Adrenal gland (tissue), 12 donors: ENCODE data around the gene FSIP2. TPM values are rescaled to one million over a fixed set of nuclear protein-coding genes. Genes with fewer than 3 reads are reported as not detected.
"Not testable (repeated sequence)": the region's sequence is repeated elsewhere in the genome, so short reads cannot be mapped to it uniquely, and the experiment has no call there.

ENCODE experiments used
- DNase-seq, 7 donors: peaks; one replicate each; pipeline ENCODE4 v3.0.0-alpha.2; 2019 to 2020
- H3K27ac ChIP-seq, 5 donors: fragments of 200-600 bp; sonication (generic) in 4 of 5; 1 replicate in 3 of 5; 2 replicates in 2 of 5; pipeline versions ENCODE4 v1.5.1 to v1.8.0; 2016 to 2020; ENCODE audit warnings: mild to moderate bottlenecking in 1 of 5
- H3K27me3 ChIP-seq: fragments of 200-600 bp; 2 replicates; pipeline ENCODE4 v1.8.0; 2021
- H3K36me3 ChIP-seq, 2 donors: fragments of 200-600 bp; replicated peaks in 1 of 2; 1 replicate in 1 of 2; 2 replicates in 1 of 2; pipeline versions ENCODE4 v1.5.1 to v1.8.0; 2018 to 2022
- H3K4me1 ChIP-seq, 2 donors: fragments of 200-600 bp; replicated peaks in 1 of 2; 1 replicate in 1 of 2; 2 replicates in 1 of 2; pipeline versions ENCODE4 v1.5.1 to v1.8.0; 2018 to 2021
- H3K4me3 ChIP-seq, 4 donors: fragments of 200-600 bp; sonication (generic) in 3 of 4; one replicate each; pipeline ENCODE4 v1.5.1; 2016 to 2018
- H3K9me3 ChIP-seq, 3 donors: fragments of 200-600 bp; sonication (generic) in 1 of 3; replicated peaks in 1 of 3; 1 replicate in 2 of 3; 2 replicates in 1 of 3; pipeline versions ENCODE4 v1.5.1 to v1.8.0; 2016 to 2021
- POLR2A ChIP-seq, 2 donors: fragments of 450-650 bp; IDR thresholded peaks; one replicate each; pipeline ENCODE4 v1.6.1; 2017; ENCODE audit warnings: antibody characterized with exemption in 2 of 2, mild to moderate bottlenecking in 2 of 2, moderate library complexity in 1 of 2
- WGBS, 4 donors: extraction: QIAGEN DNeasy Blood & Tissue Kit in 2 of 4; methylation state at CpG; one replicate each; pipeline versions ENCODE4 v1.1.5 to v1.1.7; 2013 to 2017; 5-methylcytosine and 5-hydroxymethylcytosine counted together
- intact Hi-C, 2 donors: fragments of 100-400 bp; cut with DNase I; formaldehyde crosslinking; loops; one replicate each; pipeline versions ENCODE4 v1.14.1 to v1.15.0; 2022 to 2023
- polyA plus RNA-seq, 3 donors: library from polyadenylated mRNA; stranded (reverse); fragments of 200-250 nt in 2 of 3; fragments of 350-450 nt in 1 of 3; fragmentation: Illumina TruSeq in 1 of 3; extraction: RNeasy Lipid Tissue Mini Kit (QIAGEN cat#74804) in 1 of 3; gene quantifications; one replicate each; pipeline ENCODE4 v1.2.3, GENCODE V29; 2013 to 2014
- total RNA-seq, 9 donors: library from RNA; depleted of rRNA in 4 of 9; stranded (reverse); fragments of >200 nt in 4 of 9; fragments of 120-200 nt in 1 of 9; fragmentation: NEBNext Ultra II Directional in 1 of 9; extraction: Animal tissue kit (Norgen Biotek cat#: 25700) in 1 of 9; gene quantifications; one replicate each; pipeline versions ENCODE4 v1.1.0 to v1.2.4, GENCODE V29; 2013 to 2023
- TF ChIP-seq, protein P1 (sequence below), 6 experiments: fragments of 450-650 bp in 4 of 6; fragments of 200-600 bp in 2 of 6; sonication (generic) in 1 of 6; IDR thresholded peaks; 1 replicate in 5 of 6; 2 replicates in 1 of 6; pipeline versions ENCODE4 v1.5.1 to v1.8.0; 2016 to 2021; ENCODE audit warnings: antibody characterized with exemption in 6 of 6, mild to moderate bottlenecking in 2 of 6, moderate library complexity in 1 of 6
- donor health status: healthy with polysubstance abuse.
- donor health status: Bipolar disorder and iron deficiency.
- donor health status: DM: yes; HTN: yes; CAD: no.
- donor health status: DM: no; HTN: no; CAD: no.
- donor health status: DM: no; HTN: no; CAD: no.
- donor health status: DM: yes; HTN: yes; CAD: no.

FSIP2 gene
- total and polyA plus RNA-seq, 12 donors: 0.06 to 3.0 (median 0.73) TPM

DNA sequence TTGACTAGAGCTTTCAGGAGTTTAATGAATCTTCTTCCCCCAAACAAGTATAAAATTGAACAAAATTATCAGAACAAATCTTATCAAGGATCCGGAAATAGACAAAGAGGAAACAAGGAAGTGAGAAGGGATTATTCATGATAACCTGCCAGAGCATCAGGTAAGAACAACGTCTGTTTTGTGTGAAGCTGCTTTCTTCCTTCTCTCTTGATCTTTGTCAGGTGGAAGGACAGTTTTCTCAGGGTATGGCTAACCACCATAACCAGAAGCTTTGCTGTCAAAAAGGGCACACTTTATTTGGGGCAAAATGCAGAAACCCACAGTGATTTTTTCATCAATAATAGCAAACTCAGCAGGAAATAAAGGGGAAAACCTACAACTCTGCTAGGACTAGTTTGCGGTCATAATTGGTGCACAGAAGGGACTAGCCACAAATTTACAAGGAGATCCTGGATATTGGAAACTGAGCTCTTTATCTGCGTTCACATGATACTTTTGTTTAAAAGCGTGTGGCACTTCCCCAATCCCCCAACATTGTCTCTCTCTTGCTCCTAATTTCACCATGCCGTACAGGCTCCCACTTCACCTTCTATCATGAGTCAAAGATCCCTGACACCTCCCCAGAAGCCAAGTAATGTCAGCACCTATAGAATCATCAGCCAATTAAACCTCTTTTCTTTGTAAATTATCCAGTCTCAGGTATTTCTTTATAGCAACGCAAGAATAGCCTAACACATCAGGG, 124.2 kb downstream of the FSIP2 start:
- no peaks in the 10 kb centered on the region for H3K4me1 ChIP-seq
- H3K27me3 ChIP-seq: no peaks in the 10 kb centered on the region
- H3K27ac ChIP-seq: no peak overlapping the region
- 81 to 85% (median 83%) methylated on average over 7 of the region's 7 CpGs for WGBS, 4 donors
- no peak for TF ChIP-seq POLR2A (IDR thresholded peaks at IDR 0.05)
- TF ChIP-seq, protein P1, sequence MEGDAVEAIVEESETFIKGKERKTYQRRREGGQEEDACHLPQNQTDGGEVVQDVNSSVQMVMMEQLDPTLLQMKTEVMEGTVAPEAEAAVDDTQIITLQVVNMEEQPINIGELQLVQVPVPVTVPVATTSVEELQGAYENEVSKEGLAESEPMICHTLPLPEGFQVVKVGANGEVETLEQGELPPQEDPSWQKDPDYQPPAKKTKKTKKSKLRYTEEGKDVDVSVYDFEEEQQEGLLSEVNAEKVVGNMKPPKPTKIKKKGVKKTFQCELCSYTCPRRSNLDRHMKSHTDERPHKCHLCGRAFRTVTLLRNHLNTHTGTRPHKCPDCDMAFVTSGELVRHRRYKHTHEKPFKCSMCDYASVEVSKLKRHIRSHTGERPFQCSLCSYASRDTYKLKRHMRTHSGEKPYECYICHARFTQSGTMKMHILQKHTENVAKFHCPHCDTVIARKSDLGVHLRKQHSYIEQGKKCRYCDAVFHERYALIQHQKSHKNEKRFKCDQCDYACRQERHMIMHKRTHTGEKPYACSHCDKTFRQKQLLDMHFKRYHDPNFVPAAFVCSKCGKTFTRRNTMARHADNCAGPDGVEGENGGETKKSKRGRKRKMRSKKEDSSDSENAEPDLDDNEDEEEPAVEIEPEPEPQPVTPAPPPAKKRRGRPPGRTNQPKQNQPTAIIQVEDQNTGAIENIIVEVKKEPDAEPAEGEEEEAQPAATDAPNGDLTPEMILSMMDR (IDR thresholded peaks at IDR 0.05): no peak
- H3K9me3 ChIP-seq: no peaks in the 10 kb centered on the region
- H3K36me3 ChIP-seq: no peaks in the 10 kb centered on the region
- no peak for DNase-seq
- intact Hi-C loops: no loop called here
- H3K4me3 ChIP-seq: no peak overlapping the region

DNA sequence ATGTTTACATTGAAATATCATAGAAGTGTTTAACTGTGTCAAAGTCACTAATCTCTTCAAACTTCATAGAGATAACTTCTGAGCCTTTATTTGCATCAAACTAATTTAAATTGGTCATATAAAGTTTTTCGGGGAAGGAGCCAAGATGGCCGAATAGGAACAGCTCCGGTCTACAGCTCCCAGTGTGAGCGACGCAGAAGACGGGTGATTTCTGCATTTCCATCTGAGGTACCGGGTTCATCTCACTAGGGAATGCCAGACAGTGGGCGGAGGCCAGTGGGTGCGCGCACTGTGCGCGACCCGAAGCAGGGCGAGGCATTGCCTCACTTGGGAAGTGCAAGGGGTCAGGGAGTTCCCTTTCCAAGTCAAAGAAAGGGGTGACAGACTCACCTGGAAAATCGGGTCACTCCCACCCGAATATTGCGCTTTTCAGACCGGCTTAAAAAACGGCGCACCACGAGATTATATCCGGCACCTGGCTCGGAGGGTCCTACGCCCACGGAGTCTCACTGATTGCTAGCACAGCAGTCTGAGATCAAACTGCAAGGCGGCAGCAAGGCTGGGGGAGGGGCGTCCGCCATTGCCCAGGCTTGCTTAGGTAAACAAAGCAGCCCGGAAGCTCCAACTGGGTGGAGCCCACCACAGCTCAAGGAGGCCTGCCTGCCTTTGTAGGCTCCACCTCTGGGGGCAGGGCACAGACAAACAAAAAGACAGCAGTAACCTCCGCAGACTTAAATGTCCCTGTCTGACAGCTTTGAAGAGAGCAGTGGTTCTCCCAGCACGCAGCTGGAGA, 126.1 kb downstream of the FSIP2 start:
- H3K27me3 ChIP-seq, DNase-seq, H3K4me3 ChIP-seq, H3K4me1 ChIP-seq, H3K9me3 ChIP-seq, H3K27ac ChIP-seq, H3K36me3 ChIP-seq, intact Hi-C loops: not testable (repeated sequence)
- WGBS, 4 donors: 88 to 97% (median 90%) methylated on average over 23 to 26 of the region's 31 CpGs

DNA sequence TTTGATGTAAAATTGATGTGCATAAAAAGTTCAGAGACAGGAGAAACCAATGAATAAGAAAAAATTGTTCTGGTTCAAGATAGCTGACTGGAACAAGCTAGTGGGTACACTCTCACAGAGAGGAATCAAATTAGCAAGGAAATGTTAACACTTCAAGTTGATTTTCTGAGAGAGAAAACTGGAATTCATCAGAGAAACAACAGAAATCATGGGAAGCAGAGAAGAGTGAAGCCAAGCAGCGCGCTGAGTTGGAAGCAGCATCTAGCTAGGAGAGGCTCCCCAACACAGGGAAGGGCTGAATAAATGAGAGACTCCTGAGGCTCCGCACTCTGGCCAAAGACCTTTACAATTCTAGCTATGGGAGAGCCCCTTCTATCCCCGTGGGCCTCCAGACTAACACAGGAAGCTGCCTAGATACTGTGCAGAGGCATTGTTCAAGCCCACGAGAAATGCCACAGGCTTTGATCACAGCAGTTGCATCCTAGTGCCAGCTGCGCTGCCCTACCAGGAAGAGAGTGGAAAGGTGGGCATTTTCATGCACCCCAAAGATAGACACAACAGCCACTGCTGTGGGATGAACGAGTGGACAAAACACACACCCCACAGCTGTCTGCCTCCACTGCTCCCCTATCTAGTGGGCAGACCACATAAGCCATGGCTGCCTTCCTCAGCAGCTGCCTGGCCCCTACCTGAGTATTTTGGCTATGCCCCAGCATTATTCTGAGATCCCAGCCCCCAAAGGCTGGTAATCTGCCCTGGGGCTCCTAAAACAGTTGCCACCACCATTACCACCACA, 136.7 kb downstream of the FSIP2 start:
- no peaks in the 10 kb centered on the region for H3K9me3 ChIP-seq
- TF ChIP-seq POLR2A (IDR thresholded peaks at IDR 0.05): no peak
- TF ChIP-seq, protein P1 (IDR thresholded peaks at IDR 0.05): no peak
- no peaks in the 10 kb centered on the region for H3K27me3 ChIP-seq
- no peak for DNase-seq
- no peaks in the 10 kb centered on the region for H3K36me3 ChIP-seq
- H3K4me3 ChIP-seq: no peak overlapping the region
- no peaks in the 10 kb centered on the region for H3K4me1 ChIP-seq
- intact Hi-C loops: no loop called here
- 82 to 87% (median 83%) methylated on average over 7 of the region's 7 CpGs for WGBS, 4 donors
- H3K27ac ChIP-seq: no peak overlapping the region

DNA sequence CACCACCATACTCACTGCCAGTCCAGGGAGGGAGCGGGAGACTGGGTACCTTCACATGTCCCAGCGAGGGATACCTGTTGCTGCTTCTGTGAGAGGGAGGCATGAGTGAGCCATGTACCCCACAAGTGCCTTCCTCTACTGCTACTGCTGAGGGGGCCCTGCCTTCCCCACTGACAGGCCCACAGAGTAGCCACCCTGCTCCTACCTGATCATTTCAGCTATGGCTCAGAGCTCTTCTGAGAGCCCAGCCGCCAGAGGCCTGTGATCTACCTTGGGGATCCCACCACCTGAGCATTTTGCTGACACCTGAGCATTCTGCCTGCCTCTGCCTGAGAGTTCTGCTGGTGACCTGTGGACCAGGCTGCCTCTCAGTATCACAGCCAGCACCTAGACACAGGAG, 137.6 kb downstream of the FSIP2 start:
- no peak for DNase-seq
- Histone ChIP-seq H3K4me1 (no peaks in the 10 kb centered on the region), H3K9me3 (no peaks in the 10 kb centered on the region), H3K27ac (no peak overlapping the region), H3K36me3 (no peaks in the 10 kb centered on the region), H3K4me3 (no peak overlapping the region), H3K27me3 (no peaks in the 10 kb centered on the region)
- intact Hi-C loops: no loop called here
- WGBS, 4 donors: 94 to 100% (median 98%) methylated on average over 2 to 3 of the region's 3 CpGs
- TF ChIP-seq, protein P1 (IDR thresholded peaks at IDR 0.05): no peak
- TF ChIP-seq POLR2A (IDR thresholded peaks at IDR 0.05): no peak
